AG04450 (cell line): Measurements from ENCODE around the gene SSX2IP. TPM values are rescaled to one million over a fixed set of nuclear protein-coding genes. Genes with fewer than 3 reads are reported as not detected.
"Not testable (repeated sequence)": the region's sequence is repeated elsewhere in the genome, so short reads cannot be mapped to it uniquely, and the experiment has no call there.

ENCODE experiments used
- CTCF ChIA-PET: fragments of 300-600, 350-600 bp; formaldehyde crosslinking; extraction: SDS; loops from one replicate; lab custom pipeline; 2022; ENCODE audit warnings: antibody characterized with exemption, inconsistent platforms; lab: Charles Lee
- POLR2A ChIA-PET: fragments of 350-600 bp; formaldehyde crosslinking; extraction: SDS; loops from one replicate; lab custom pipeline; 2021; ENCODE audit warnings: antibody characterized with exemption, inconsistent platforms; lab: Yijun Ruan, JAX
- DNase-seq: peaks from one replicate; pipeline ENCODE4 v3.0.0-alpha.2; 2011; ENCODE audit warnings: low read depth, low spot score
- H3K27ac ChIP-seq: one replicate; pipeline ENCODE4 v1.5.1; 2012; ENCODE audit warnings: low read depth, low read length, control low read depth
- H3K27me3 ChIP-seq: one replicate; pipeline ENCODE4 v1.6.0; 2012; ENCODE audit warnings: low read length; ENCODE audit not compliant: control insufficient read depth, insufficient read depth
- H3K4me3 ChIP-seq: 2 replicates; pipeline ENCODE4 v1.5.1; 2011; ENCODE audit warnings: mild to moderate bottlenecking, low read depth, low read length, control low read depth
- H3K9me3 ChIP-seq: 2 replicates; pipeline ENCODE4 v1.5.1; 2012; ENCODE audit warnings: low read length; ENCODE audit not compliant: control insufficient read depth, insufficient read depth
- polyA plus RNA-seq: library from polyadenylated mRNA; depleted of rRNA; stranded (reverse); fragments of >200 nt; gene quantifications from 2 replicates; pipeline ENCODE4 v1.2.3, GENCODE V29; 2011; rRNA removed
- TF ChIP-seq, protein P1 (sequence below): IDR thresholded peaks from 2 replicates; pipeline ENCODE4 v1.5.1; 2011; ENCODE audit warnings: low read depth, low read length, control low read depth, inconsistent platforms

Gene SSX2IP
- polyA plus RNA-seq, 1 experiment: 31.7 TPM

DNA sequence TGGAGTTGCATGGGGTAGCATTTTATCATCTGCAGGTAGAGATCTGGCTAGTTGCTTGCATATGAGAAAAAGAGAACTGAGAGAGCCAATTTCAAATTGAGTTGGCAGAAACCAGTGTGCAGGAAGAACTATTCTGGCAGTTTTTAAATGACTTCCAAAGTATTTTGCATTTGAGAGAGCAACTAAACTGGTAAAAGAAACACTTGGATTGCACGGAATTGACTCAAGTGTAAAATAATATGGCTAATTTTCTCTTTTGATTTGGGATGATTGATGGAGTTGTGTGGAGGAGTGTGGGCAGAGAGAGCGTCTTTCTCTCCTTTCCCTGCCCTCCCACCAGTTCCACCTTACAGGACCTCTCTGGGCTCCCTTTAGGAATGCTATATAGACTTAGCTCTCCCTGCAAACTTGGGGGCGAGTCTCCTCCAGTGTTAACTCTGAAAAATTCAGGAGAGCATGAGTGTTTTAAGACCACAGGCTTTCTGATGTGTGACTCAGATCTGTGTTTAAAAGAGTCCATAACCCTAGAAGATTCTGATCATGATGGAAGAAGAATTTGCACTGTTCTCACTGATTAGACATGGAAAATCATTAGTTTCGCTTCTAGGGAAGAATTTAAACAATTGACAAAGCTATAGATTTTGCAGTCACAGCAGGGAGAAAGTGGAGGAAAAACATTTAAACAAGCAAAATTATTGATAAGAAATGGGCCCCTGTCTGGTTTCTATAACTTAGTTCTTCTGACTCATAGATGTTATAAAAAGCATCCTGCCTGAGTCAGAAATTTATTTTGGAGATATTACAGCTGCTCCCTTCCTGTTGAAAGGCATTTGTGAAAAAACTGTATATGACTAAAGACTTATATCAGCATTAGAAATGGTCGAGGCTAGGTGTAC is 91.2 kb downstream of the SSX2IP start:
- POLR2A ChIA-PET: interaction anchor here (2.6 kb wide), 1 partner anchor 93 kb away, joined by 10 read pairs; the partner anchor contains the start of genes GNG5 and SPATA1
- CTCF ChIA-PET: interaction anchor here (1.0 kb wide), 1 partner anchor 21 kb away, joined by 3 read pairs; no protein-coding TSS in a partner anchor
- TF ChIP-seq, protein P1, sequence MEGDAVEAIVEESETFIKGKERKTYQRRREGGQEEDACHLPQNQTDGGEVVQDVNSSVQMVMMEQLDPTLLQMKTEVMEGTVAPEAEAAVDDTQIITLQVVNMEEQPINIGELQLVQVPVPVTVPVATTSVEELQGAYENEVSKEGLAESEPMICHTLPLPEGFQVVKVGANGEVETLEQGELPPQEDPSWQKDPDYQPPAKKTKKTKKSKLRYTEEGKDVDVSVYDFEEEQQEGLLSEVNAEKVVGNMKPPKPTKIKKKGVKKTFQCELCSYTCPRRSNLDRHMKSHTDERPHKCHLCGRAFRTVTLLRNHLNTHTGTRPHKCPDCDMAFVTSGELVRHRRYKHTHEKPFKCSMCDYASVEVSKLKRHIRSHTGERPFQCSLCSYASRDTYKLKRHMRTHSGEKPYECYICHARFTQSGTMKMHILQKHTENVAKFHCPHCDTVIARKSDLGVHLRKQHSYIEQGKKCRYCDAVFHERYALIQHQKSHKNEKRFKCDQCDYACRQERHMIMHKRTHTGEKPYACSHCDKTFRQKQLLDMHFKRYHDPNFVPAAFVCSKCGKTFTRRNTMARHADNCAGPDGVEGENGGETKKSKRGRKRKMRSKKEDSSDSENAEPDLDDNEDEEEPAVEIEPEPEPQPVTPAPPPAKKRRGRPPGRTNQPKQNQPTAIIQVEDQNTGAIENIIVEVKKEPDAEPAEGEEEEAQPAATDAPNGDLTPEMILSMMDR: no peak
- DNase-seq: no peak
- 0 out of 2 replicates have a peak overlapping the region, but pooled peaks have one; percentile 3 for H3K4me3 ChIP-seq
- no peaks in the 10 kb centered on the region for H3K27me3 ChIP-seq
- no peaks in the 10 kb centered on the region for H3K9me3 ChIP-seq
- H3K27ac ChIP-seq: peak overlapping the region; percentile 80

DNA sequence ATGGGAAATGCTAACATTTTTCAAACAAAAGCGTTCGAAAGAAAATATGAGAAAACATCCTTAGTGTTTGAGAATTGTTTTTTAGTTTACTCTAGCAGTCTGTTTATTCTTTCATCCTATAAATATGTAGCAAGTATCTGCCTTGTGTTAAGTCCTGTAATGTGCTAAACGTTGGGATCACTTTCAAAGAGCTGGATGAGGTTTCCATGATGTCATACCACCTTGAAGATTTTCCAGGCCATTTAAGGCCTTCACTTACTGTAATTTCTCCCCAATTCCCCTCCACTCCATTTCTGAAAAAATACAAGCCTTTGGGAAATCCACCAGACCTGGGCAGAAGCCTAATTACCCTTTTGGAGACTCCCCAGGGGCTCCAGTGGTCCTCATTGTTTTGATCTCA is 91.8 kb downstream of the SSX2IP start:
- H3K9me3 ChIP-seq: no peaks in the 10 kb centered on the region
- TF ChIP-seq, protein P1: no peak
- H3K27me3 ChIP-seq: no peaks in the 10 kb centered on the region
- H3K27ac ChIP-seq: peak overlapping the region; percentile 80
- no peak for DNase-seq
- H3K4me3 ChIP-seq: no peak overlapping the region
- ChIA-PET POLR2A (interaction anchor here (2.6 kb wide), 1 partner anchor 92 kb away, joined by 10 read pairs; the partner anchor contains the start of genes GNG5 and SPATA1), CTCF (no interaction called here)

DNA sequence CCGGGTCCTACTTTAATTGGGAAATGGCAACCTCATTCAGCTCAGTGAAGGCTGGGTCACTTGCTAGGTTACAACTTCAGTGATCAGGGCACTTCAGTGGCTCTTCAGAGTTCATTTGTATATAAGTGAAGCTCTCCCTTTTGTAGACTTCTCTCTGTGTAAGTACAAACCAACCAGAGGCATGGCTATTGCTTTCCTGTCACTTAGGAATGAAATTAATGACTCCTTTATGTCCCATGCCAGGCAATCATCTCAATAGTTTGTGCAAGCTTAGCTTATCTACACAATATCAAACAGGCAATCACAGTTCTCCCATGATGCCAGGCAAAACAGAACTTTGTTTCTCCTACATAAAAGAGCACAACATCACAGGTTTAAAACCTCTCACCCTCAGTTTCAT is 93.2 kb downstream of the SSX2IP start:
- CTCF ChIA-PET: no interaction called here
- H3K27me3 ChIP-seq: no peaks in the 10 kb centered on the region

DNA sequence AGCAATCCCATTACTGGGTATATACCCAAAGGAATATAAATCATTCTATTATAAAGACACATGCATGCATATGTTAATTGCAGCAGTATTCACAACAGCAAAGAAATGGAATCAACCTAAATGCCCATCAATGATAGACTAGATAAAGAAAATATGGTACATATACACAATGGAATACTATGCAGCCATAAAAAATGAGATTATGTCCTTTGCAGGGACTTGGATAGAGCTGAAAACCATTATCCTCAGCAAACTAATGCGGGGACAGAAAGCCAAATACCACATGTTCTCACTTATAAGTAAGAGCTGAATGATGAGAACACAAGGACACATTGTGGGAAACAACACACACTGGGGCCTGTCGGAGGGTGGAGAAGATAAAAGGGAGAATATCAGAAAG is 95.3 kb downstream of the SSX2IP start:
- H3K27ac ChIP-seq, H3K9me3 ChIP-seq, H3K4me3 ChIP-seq, CTCF ChIA-PET, H3K27me3 ChIP-seq, POLR2A ChIA-PET, DNase-seq: not testable (repeated sequence)

More for the DNA sequence above, 93.2 kb downstream of the SSX2IP start:
- TF ChIP-seq, protein P1: no peak
- Histone ChIP-seq H3K27ac (no peak overlapping the region), H3K9me3 (no peaks in the 10 kb centered on the region), H3K4me3 (no peak overlapping the region)
- POLR2A ChIA-PET: no interaction called here
- no peak for DNase-seq

Other genes with a start within 250 kb of the SSX2IP start
- gene RPF1, start 211.2 kb downstream of the SSX2IP start, polyA plus RNA-seq: 36.4 and 46.5 TPM in 2 replicates
- 0.81 and 0.99 TPM in 2 replicates for gene SPATA1, start 184.1 kb downstream of the SSX2IP start, polyA plus RNA-seq
- gene GNG5, start 183.9 kb downstream of the SSX2IP start, polyA plus RNA-seq: 124 and 136 TPM in 2 replicates
- 25.0 and 37.3 TPM in 2 replicates for gene CTBS, start 116.0 kb downstream of the SSX2IP start, polyA plus RNA-seq
- gene LPAR3, start 202.7 kb upstream of the SSX2IP start, polyA plus RNA-seq: 3.5 and 4.8 TPM in 2 replicates